Measurements from ENCODE around the gene INPP4B. TPM values are rescaled to one million over a fixed set of nuclear protein-coding genes. Genes with fewer than 3 reads are reported as not detected.

Gene INPP4B
- total and polyA plus RNA-seq, 2 of the 4 experiments (the other 2 are of a cell fraction): 1.8 to 14.0 TPM

DNA sequence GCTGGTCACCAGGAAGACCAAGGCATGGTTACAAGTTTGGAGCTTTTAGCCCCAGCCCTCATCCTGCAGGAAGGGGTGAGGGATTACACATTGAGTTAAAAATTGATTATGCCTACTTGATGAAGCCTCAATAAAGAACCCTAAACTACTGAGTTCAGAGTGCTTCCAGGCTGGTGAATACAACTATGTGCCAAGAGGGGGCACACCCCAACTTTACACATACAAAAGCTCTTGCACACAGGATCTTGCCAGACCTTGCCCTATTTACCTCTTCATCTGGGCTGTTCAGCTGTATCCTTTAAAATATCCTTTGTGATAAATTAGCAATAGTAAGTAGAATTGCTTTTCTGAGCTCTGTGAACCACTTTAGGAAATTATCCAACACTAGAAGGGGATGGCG lies 489.3 kb downstream of the INPP4B start:
- Histone ChIP-seq H2BK20ac (ENCODE audit: low read depth, low read length) (no peak overlapping the region), H3K4me2 (ENCODE audit: low read depth, low read length) (no peak overlapping the region), H3K18ac (ENCODE audit: low read depth, low read length) (no peak overlapping the region), H3K9me1 (ENCODE audit: insufficient read depth, low read length) (no peaks in the 10 kb centered on the region), H3K27me3 (ENCODE audit: control insufficient read depth, insufficient read depth, low read length) (no peaks in the 10 kb centered on the region), H2BK120ac (ENCODE audit: low read depth, low read length) (no peak overlapping the region), H3K4me3 (ENCODE audit: insufficient read depth, low read depth, low read length) (no peak overlapping the region), H4K91ac (ENCODE audit: insufficient read depth, low read depth, low read length) (no peak overlapping the region), H3K9ac (ENCODE audit: low read depth, low read length) (no peak overlapping the region), H2BK5ac (ENCODE audit: low read depth, low read length, poor library complexity, severe bottlenecking) (no peak overlapping the region), H3K56ac (ENCODE audit: extremely low read depth, insufficient read depth, low read length) (no peak overlapping the region), H3K27ac (ENCODE audit: insufficient read depth, low read length) (no peak overlapping the region), H4K8ac (ENCODE audit: low read depth in 2 of 2, low read length in 2 of 2) (no peak overlapping the region), H3K4ac (ENCODE audit: low read depth, low read length) (no peak overlapping the region), H3K23ac (ENCODE audit: low read depth, low read length) (no peak overlapping the region), H4K5ac (ENCODE audit: low read depth, low read length) (no peak overlapping the region), H4K20me1 (ENCODE audit: insufficient read depth, low read length) (no peaks in the 10 kb centered on the region), H2AK5ac (ENCODE audit: low read depth, low read length) (no peak overlapping the region), H3K36me3 (ENCODE audit: control insufficient read depth, insufficient read depth, low read length) (no peaks in the 10 kb centered on the region), H2AFZ (replicated peaks; ENCODE audit: low read length, poor library complexity) (no peak overlapping the region), H3K79me1 (ENCODE audit: low read depth in 1 of 2, low read length in 2 of 2) (peaks cover 3 to 6% of the 10 kb centered on the region in 2 experiments; a peak in 1 of 4 replicates), H2BK15ac (ENCODE audit: low read depth, low read length) (no peak overlapping the region), H3K14ac (replicated peaks; ENCODE audit: low read depth, low read length) (no peak overlapping the region), H3K9me3 (ENCODE audit: control insufficient read depth, insufficient read depth, low read length) (no peaks in the 10 kb centered on the region), H2AK9ac (replicated peaks; ENCODE audit: low read depth, low read length, poor library complexity) (no peak overlapping the region), H3K4me1 (ENCODE audit: control insufficient read depth, insufficient read depth, low read length) (peaks cover 3% of the 10 kb centered on the region; the same call in 1 of the 2 replicates)
- TF ChIP-seq CHD1 (IDR thresholded peaks at IDR 0.05; ENCODE audit: low read depth, low read length): no peak
- ATAC-seq (ENCODE audit: low read depth) (no peak), DNase-seq (no peak)
- POLR2A ChIA-PET (ENCODE audit: unreplicated experiment): no interaction called here
- WGBS, 2 experiments (ENCODE audit: extremely low coverage in 2 of 2, insufficient read length in 1 of 2): no CpG with 5 or more reads among the region's 1 CpG
- CTCF ChIA-PET: interaction anchor here (0.9 to 1.6 kb wide), 3 partner anchors 50 to 359 kb away, joined by 3 to 4 read pairs (median 3); no protein-coding TSS in a partner anchor
- no TSS peak for BruUV-seq (replicated peaks)
- in situ Hi-C loops (cut with MboI; ENCODE audit: low sequenced_read_pairs) (loop anchor here (10.0 kb wide), 3 partner anchors 222 to 488 kb away; partner anchors contain the start of gene INPP4B), intact Hi-C loops (cut with micrococcal nuclease) (loop anchor here (10.0 kb wide), 2 partner anchors 722 to 1202 kb away; partner anchors contain the start of gene IL15), dilution Hi-C loops (cut with HindIII; ENCODE audit: low sequenced_read_pairs, unreplicated experiment) (no loop called here)
